K562 (cell line): Measurements from ENCODE around the gene MPDZ. TPM values are rescaled to one million over a fixed set of nuclear protein-coding genes. Genes with fewer than 3 reads are reported as not detected.

Experiments
- ATF2 ChIP-seq: sonication (generic); formaldehyde crosslinking; IDR thresholded peaks from 2 replicates; pipeline ENCODE4 v1.8.1; 2022; ENCODE audit warnings: missing genetic modification reagents
- polyA plus RNA-seq, 8 experiments: library from polyadenylated mRNA; depleted of rRNA in 4 of 8; stranded (reverse) in 5 of 8; unstranded in 3 of 8; fragments of >200 nt; fragmentation: Nextera tagmentation in 2 of 8; fragmentation: Illumina TruSeq in 1 of 8; extraction: Ambion mirVana in 2 of 8; extraction: Trizol in 1 of 8; gene quantifications; 2 replicates each; pipeline versions ENCODE4 v1.2.1 to v1.2.3, GENCODE V29; 2011 to 2014; ENCODE audit warnings: inconsistent platforms in 1 of 8, missing spikeins in 1 of 8
- total RNA-seq, 7 experiments: library from RNA; depleted of rRNA in 6 of 7; stranded (reverse); fragments of >200 nt in 6 of 7; fragmentation: Illumina TruSeq in 2 of 7; extraction: Trizol in 2 of 7; gene quantifications; 2 replicates each; pipeline versions ENCODE4 v1.2.1 to v1.2.3, GENCODE V29; 2011 to 2021; ENCODE audit warnings: low replicate concordance in 1 of 7
- TF ChIP-seq, protein P1 (sequence below): fragments of 450-650 bp; IDR thresholded peaks from 2 replicates; pipeline ENCODE4 v1.6.1; 2016; ENCODE audit warnings: mild to moderate bottlenecking, moderate library complexity
- TF ChIP-seq, protein P2 (sequence below): fragments of 450-650 bp; formaldehyde crosslinking; IDR thresholded peaks from 2 replicates; pipeline ENCODE4 v1.4.0; 2020; ENCODE audit warnings: mild to moderate bottlenecking, mixed read lengths
- TF ChIP-seq, protein P3 (sequence below): conservative IDR thresholded peaks from 2 replicates; pipeline ENCODE4 v1.6.1; 2011; ENCODE audit warnings: low read depth, mild to moderate bottlenecking, low read length; ENCODE audit not compliant: control insufficient read depth
- TF ChIP-seq, protein P4 (sequence below): fragments of 450-650 bp; IDR thresholded peaks from 2 replicates; pipeline ENCODE4 v1.6.1; 2014; ENCODE audit warnings: low read depth, mild to moderate bottlenecking, moderate library complexity, borderline replicate concordance

MPDZ gene
- total and polyA plus RNA-seq, 9 of the 15 experiments (the other 6 are each of a cell fraction or from before 2014, with no cell fraction given) = 3.9 to 13.2 (median 5.7) TPM

DNA sequence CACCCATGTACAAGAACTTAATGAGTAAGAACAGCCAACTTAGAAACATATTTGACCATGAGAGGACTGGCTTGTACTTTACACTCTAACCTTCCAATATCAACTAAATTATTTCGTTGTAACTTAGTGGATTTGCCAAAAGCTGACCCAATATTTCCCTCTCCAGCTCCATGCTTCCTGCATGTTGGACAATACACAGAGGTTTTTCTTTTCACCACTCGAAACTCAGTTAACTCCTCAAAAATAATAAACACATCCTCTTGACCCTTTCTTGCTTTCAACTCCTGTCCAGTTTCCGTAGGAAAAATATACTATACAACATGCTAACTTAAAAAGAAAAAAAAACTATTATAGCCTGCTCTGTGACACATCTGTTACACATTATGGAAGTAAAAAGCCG lies 188.9 kb downstream of the MPDZ start (continued):
- TF ChIP-seq, protein P1, sequence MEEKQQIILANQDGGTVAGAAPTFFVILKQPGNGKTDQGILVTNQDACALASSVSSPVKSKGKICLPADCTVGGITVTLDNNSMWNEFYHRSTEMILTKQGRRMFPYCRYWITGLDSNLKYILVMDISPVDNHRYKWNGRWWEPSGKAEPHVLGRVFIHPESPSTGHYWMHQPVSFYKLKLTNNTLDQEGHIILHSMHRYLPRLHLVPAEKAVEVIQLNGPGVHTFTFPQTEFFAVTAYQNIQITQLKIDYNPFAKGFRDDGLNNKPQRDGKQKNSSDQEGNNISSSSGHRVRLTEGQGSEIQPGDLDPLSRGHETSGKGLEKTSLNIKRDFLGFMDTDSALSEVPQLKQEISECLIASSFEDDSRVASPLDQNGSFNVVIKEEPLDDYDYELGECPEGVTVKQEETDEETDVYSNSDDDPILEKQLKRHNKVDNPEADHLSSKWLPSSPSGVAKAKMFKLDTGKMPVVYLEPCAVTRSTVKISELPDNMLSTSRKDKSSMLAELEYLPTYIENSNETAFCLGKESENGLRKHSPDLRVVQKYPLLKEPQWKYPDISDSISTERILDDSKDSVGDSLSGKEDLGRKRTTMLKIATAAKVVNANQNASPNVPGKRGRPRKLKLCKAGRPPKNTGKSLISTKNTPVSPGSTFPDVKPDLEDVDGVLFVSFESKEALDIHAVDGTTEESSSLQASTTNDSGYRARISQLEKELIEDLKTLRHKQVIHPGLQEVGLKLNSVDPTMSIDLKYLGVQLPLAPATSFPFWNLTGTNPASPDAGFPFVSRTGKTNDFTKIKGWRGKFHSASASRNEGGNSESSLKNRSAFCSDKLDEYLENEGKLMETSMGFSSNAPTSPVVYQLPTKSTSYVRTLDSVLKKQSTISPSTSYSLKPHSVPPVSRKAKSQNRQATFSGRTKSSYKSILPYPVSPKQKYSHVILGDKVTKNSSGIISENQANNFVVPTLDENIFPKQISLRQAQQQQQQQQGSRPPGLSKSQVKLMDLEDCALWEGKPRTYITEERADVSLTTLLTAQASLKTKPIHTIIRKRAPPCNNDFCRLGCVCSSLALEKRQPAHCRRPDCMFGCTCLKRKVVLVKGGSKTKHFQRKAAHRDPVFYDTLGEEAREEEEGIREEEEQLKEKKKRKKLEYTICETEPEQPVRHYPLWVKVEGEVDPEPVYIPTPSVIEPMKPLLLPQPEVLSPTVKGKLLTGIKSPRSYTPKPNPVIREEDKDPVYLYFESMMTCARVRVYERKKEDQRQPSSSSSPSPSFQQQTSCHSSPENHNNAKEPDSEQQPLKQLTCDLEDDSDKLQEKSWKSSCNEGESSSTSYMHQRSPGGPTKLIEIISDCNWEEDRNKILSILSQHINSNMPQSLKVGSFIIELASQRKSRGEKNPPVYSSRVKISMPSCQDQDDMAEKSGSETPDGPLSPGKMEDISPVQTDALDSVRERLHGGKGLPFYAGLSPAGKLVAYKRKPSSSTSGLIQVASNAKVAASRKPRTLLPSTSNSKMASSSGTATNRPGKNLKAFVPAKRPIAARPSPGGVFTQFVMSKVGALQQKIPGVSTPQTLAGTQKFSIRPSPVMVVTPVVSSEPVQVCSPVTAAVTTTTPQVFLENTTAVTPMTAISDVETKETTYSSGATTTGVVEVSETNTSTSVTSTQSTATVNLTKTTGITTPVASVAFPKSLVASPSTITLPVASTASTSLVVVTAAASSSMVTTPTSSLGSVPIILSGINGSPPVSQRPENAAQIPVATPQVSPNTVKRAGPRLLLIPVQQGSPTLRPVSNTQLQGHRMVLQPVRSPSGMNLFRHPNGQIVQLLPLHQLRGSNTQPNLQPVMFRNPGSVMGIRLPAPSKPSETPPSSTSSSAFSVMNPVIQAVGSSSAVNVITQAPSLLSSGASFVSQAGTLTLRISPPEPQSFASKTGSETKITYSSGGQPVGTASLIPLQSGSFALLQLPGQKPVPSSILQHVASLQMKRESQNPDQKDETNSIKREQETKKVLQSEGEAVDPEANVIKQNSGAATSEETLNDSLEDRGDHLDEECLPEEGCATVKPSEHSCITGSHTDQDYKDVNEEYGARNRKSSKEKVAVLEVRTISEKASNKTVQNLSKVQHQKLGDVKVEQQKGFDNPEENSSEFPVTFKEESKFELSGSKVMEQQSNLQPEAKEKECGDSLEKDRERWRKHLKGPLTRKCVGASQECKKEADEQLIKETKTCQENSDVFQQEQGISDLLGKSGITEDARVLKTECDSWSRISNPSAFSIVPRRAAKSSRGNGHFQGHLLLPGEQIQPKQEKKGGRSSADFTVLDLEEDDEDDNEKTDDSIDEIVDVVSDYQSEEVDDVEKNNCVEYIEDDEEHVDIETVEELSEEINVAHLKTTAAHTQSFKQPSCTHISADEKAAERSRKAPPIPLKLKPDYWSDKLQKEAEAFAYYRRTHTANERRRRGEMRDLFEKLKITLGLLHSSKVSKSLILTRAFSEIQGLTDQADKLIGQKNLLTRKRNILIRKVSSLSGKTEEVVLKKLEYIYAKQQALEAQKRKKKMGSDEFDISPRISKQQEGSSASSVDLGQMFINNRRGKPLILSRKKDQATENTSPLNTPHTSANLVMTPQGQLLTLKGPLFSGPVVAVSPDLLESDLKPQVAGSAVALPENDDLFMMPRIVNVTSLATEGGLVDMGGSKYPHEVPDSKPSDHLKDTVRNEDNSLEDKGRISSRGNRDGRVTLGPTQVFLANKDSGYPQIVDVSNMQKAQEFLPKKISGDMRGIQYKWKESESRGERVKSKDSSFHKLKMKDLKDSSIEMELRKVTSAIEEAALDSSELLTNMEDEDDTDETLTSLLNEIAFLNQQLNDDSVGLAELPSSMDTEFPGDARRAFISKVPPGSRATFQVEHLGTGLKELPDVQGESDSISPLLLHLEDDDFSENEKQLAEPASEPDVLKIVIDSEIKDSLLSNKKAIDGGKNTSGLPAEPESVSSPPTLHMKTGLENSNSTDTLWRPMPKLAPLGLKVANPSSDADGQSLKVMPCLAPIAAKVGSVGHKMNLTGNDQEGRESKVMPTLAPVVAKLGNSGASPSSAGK = no peak
- TF ChIP-seq, protein P2, sequence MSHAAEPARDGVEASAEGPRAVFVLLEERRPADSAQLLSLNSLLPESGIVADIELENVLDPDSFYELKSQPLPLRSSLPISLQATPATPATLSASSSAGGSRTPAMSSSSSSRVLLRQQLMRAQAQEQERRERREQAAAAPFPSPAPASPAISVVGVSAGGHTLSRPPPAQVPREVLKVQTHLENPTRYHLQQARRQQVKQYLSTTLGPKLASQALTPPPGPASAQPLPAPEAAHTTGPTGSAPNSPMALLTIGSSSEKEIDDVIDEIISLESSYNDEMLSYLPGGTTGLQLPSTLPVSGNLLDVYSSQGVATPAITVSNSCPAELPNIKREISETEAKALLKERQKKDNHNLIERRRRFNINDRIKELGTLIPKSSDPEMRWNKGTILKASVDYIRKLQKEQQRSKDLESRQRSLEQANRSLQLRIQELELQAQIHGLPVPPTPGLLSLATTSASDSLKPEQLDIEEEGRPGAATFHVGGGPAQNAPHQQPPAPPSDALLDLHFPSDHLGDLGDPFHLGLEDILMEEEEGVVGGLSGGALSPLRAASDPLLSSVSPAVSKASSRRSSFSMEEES (CRISPR knock-in tag) = no peak
- no peak for TF ChIP-seq ATF2 (CRISPR knock-in tag)
- TF ChIP-seq, protein P3, sequence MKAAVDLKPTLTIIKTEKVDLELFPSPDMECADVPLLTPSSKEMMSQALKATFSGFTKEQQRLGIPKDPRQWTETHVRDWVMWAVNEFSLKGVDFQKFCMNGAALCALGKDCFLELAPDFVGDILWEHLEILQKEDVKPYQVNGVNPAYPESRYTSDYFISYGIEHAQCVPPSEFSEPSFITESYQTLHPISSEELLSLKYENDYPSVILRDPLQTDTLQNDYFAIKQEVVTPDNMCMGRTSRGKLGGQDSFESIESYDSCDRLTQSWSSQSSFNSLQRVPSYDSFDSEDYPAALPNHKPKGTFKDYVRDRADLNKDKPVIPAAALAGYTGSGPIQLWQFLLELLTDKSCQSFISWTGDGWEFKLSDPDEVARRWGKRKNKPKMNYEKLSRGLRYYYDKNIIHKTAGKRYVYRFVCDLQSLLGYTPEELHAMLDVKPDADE = no peak
- TF ChIP-seq, protein P4, sequence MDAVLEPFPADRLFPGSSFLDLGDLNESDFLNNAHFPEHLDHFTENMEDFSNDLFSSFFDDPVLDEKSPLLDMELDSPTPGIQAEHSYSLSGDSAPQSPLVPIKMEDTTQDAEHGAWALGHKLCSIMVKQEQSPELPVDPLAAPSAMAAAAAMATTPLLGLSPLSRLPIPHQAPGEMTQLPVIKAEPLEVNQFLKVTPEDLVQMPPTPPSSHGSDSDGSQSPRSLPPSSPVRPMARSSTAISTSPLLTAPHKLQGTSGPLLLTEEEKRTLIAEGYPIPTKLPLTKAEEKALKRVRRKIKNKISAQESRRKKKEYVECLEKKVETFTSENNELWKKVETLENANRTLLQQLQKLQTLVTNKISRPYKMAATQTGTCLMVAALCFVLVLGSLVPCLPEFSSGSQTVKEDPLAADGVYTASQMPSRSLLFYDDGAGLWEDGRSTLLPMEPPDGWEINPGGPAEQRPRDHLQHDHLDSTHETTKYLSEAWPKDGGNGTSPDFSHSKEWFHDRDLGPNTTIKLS = no peak
